GM13977 (cell line): ENCODE measurements around the gene SDF4.

Experiments
- DNase-seq: peaks from one replicate; pipeline ENCODE4 v3.0.0; 2012; ENCODE audit warnings: low spot score
- CTCF ChIP-seq: IDR thresholded peaks from 2 replicates; pipeline ENCODE4 v1.5.1; 2012; ENCODE audit warnings: mild to moderate bottlenecking, control low read depth; ENCODE audit not compliant: insufficient read depth; ENCODE audit errors: extremely low read depth, missing control alignments
- in situ Hi-C: fragments of 300-500 bp; cut with MboI; formaldehyde crosslinking; loops from one replicate; pipeline ENCODE4 v1.12.0; 2022; ENCODE audit warnings: low sequenced_read_pairs, low pct_unique_long_range_greater_than_20kb, mixed read lengths, inconsistent platforms; ENCODE audit not compliant: unreplicated experiment

The SDF4 gene

GRCh38 chr1:1238702-1239178 is 6.9 kb upstream of the SDF4 start:
- in situ Hi-C loops, result no loop called here
- no peak for TF ChIP-seq CTCF
- no peak for DNase-seq

DNA sequence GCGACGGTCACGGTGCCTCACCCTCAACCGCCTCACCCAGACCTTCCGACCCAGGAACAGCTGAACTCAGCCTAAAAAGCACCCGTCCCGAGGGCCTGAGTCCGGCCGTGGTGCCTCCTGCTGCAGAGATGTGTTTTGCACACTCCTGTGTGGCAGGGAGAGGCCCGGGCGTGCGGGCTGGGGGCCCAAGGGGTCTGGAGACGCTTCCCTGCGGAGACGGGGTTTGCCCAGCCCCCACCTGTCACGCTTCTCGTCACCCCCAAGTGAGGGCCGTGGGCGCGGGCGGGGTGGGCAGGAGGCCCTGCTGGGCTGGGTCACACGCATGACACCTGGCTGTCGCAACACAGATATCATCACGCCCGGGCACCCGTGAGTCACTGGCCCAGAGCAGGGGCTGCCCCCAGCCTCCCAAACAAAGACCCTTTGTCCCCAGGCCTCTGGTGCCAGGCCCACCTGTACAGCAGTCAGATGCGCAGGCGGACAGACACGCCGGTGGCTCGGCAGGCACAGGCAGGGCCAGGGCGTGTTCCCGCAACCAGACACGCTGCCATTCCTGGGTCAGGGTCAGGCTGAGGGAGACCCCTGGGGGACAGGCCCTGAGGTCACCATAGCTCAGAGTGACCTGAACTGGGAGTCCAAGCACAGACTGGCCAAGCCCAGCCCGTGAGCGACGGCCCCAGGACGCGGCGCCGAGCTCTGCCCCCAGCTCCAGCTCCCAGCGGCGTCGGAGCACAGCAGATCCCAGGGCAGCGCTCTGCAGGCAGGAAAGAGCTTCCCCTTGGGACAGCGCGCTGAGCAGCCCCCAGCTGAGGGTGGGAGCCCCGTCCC is 6.3 kb upstream of the SDF4 start:
- TF ChIP-seq CTCF, result no peak
- DNase-seq, result peak; percentile 68
- in situ Hi-C loops, result no loop called here

DNA sequence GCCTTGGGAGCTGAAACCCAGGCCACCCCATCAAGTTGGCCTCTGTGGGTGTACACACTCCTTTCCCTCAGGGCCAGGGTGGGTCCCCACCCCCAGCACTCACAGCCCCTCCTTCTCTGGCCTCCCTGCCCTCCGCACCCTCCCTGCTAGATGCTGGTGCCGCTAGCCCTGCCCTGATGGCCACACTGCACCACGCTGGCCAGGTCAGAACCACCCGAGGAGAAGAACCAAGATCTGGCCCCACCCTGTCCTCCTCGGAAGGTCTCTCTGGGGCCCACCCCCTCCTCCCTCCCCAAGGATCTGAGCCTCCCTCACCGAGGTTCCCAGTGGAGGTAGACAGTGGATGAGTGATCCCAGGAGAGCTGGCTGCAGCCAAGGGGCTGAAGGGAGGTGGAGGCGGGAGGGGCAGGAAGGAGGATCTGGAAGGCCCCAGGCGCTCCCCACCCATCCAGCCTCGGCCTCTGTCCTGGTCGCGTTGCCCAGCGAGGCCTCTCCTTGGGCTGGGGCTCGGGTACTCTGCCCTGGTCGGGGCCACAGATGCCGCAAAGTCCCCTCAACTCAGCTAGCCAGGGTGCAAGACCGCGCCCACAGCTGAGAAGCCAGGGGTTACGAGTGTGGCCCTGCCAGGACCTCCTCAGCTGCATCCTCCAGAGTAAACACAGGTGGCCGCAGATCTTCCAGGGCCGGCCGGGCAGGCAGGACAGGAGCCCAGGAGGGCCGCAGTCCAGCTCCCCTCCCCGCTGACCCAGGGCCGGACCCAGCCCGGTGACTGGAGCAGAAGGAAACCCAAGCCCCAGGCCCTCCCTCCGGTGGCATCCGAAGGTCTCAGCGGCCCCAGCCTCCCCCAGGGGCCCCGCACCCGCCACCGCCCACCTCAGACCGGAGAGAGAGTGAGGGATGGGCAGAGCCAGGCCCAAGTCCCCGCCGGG is 5.4 kb upstream of the SDF4 start:
- in situ Hi-C loops, result no loop called here
- TF ChIP-seq CTCF, result no peak
- DNase-seq, result no peak

DNA sequence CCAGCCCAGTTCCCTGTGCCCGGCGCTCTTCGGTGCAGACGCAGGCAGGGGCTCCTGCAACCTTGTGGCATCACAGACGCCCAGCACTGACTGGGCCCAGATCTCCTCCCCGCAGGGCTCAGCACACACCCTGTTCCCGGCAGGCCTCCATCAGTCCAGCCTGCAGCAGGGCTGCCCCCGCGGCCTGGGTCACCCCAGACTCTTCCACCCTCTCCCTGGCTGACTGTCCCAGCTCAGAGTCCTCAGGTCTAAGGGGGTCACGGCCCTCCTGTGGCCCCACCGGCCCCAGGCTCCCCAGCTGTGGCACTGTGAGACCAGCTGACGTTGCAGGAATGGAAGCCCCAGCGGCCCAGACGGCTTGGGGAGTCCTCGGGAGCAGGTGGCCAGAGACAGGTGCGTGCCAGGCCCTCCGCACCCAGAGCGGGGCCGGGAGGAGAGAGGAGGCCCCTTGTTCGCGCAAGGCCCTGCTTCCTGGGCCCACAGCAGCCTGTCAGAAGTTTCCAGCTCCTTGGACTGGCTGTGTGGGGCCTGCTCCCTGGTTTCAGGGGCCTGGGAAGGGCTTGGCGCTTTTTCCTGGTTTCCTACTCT is 4.5 kb upstream of the SDF4 start:
- no peak for DNase-seq
- TF ChIP-seq CTCF, result no peak
- in situ Hi-C loops, result no loop called here

DNA sequence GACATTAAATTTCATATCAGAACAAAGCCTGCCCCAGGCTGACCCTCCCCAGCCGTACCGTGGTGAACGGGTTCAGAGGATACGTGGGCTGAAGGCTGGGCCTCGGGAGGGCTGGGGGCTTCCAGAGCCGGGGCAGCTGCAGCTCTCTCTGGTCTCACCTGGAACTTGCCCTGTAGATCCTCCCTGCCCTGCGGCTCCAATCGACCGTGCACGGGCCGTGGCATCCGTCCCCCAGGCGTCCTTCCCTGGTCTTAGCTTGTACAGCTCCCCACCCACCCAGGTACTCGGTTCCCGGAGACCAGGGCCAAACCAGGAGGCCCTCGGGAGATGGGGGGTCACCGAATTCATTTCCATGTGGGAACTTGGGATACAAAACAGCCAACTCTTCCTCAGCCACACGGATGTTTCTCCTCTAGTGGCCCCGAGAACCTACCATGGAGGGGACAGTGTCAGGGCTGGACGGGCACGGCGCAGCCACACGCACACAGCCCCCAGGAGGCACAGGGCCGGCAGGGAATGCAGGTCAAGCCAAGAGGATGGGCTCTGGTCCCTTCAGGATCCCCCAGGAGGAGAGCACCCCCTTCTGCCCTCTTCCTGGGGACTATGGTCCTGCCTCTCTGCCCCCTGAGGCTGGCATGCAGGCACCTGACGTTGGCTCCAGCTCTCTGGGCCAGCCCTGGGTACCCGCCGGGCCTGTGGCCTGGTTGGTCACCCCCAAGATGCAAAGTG is 3.4 kb upstream of the SDF4 start:
- in situ Hi-C loops, result no loop called here
- no peak for DNase-seq
- no peak for TF ChIP-seq CTCF
